Endothelial cell (in vitro differentiated cells): ENCODE results near the gene CHIC2. TPM values are rescaled to one million over a fixed set of nuclear protein-coding genes. Genes with fewer than 3 reads are reported as not detected.

ENCODE experiments used
- DNase-seq: peaks from one replicate; pipeline ENCODE4 v3.0.0; 2021; ENCODE audit warnings: low spot score
- H3K27ac Mint-ChIP-seq: one replicate; pipeline ENCODE4 v1.8.0; 2021; ENCODE audit warnings: mixed read lengths, inconsistent platforms; ENCODE audit not compliant: unreplicated experiment
- H3K27me3 Mint-ChIP-seq: one replicate; pipeline ENCODE4 v1.8.0; 2021; ENCODE audit warnings: mild to moderate bottlenecking, moderate library complexity, mixed read lengths, inconsistent platforms; ENCODE audit not compliant: unreplicated experiment
- H3K36me3 Mint-ChIP-seq: one replicate; pipeline ENCODE4 v1.8.0; 2021; ENCODE audit warnings: mild to moderate bottlenecking, low read depth, mixed read lengths, inconsistent platforms; ENCODE audit not compliant: unreplicated experiment
- H3K4me1 Mint-ChIP-seq: one replicate; pipeline ENCODE4 v1.8.0; 2021; ENCODE audit warnings: mild to moderate bottlenecking, mixed read lengths, inconsistent platforms; ENCODE audit not compliant: unreplicated experiment
- H3K4me3 Mint-ChIP-seq: one replicate; pipeline ENCODE4 v1.8.0; 2021; ENCODE audit warnings: mild to moderate bottlenecking, mixed read lengths, inconsistent platforms; ENCODE audit not compliant: unreplicated experiment
- H3K9me3 Mint-ChIP-seq: one replicate; pipeline ENCODE4 v1.8.0; 2021; ENCODE audit warnings: mixed read lengths, inconsistent platforms; ENCODE audit not compliant: unreplicated experiment
- total RNA-seq: library from RNA; stranded (reverse); fragmentation: NEBNext Ultra II Directional; extraction: Animal tissue kit (Norgen Biotek cat#: 25700); gene quantifications from one replicate; pipeline ENCODE4 v1.2.1, GENCODE V29; 2021; ENCODE audit not compliant: unreplicated experiment
- TF ChIP-seq, protein P1 (sequence below): fragments of 200-600 bp; sonication (generic); IDR thresholded peaks from one replicate; pipeline ENCODE4 v1.5.0; 2021; ENCODE audit warnings: antibody characterized with exemption; ENCODE audit not compliant: unreplicated experiment

The CHIC2 gene
- total RNA-seq, 1 donor from 2014 or later, result 33.1 TPM

GRCh38 chr4:54095110-54095825 is 30.9 kb upstream of the CHIC2 start:
- Mint-ChIP-seq H3K36me3 (peaks cover 4% of the 10 kb centered on the region), H3K27me3 (peaks cover 43% of the 10 kb centered on the region), H3K4me3 (no peak overlapping the region), H3K9me3 (no peaks in the 10 kb centered on the region), H3K4me1 (peaks cover 51% of the 10 kb centered on the region), H3K27ac (no peak overlapping the region)
- TF ChIP-seq, protein P1, sequence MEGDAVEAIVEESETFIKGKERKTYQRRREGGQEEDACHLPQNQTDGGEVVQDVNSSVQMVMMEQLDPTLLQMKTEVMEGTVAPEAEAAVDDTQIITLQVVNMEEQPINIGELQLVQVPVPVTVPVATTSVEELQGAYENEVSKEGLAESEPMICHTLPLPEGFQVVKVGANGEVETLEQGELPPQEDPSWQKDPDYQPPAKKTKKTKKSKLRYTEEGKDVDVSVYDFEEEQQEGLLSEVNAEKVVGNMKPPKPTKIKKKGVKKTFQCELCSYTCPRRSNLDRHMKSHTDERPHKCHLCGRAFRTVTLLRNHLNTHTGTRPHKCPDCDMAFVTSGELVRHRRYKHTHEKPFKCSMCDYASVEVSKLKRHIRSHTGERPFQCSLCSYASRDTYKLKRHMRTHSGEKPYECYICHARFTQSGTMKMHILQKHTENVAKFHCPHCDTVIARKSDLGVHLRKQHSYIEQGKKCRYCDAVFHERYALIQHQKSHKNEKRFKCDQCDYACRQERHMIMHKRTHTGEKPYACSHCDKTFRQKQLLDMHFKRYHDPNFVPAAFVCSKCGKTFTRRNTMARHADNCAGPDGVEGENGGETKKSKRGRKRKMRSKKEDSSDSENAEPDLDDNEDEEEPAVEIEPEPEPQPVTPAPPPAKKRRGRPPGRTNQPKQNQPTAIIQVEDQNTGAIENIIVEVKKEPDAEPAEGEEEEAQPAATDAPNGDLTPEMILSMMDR, result no peak
- no peak for DNase-seq

DNA sequence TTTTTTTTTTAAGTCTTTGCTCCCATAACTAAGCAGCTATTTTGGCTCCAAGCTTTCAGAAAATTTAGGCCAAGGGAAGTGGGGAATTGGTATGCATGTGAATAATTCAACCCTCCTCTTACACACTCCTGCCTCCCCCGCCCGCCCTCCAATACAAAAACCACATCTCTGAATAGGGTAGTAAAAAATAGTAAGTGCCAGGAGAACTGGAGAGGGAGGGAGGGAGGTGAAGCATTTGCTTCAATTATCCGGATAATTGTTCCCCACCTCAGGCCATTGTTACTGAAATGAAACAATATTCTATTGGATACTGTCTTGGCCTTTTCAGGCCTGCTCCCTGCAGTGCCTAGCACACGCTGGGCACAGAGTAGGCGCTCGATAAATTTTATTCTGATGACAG is 30.0 kb upstream of the CHIC2 start:
- peaks cover 49% of the 10 kb centered on the region for H3K4me1 Mint-ChIP-seq

DNA sequence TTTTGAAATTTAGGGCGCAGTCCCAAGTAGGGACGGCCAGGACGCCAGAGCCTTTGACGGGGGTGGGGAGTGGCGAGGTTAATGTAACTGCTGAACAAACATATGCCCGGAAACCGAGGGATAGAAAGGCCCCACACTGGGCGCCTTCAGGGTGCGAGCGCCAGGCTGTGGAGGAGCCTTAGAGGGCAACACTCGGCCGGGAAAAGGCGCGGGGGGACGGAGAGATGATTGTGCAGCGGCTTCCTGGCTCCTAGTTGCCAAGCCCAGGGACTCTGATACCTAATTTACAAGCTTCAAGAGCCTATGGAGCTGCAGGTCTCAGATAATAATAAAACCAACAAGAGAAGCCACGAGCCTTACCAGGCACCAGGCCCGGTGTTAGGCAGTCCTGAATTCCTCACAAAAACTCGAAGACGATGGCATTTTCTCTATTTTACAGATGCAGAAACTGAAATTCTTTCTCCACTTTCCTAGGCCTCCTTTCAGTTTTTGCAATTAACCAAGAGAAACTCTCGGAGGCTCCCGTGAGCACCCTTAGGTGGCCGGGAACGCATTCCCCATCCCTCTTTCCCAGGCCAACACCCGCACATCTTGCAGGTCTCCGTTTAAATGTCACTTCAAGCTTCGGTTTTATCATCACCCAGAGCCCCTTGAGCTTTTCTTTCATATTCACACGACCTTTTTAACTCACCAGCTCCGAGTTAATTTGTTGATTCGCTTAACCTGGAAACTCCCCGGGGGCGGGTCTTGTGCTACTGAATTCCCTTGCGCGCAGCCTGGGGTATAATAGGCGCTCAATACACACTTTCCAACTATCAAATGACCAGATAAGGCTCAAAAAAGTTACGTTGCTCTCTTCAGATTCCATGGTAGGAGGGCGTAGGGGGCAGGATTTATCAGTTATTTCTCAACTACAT is 29.2 kb upstream of the CHIC2 start:
- no peaks in the 10 kb centered on the region for H3K9me3 Mint-ChIP-seq
- peaks cover 4% of the 10 kb centered on the region for H3K36me3 Mint-ChIP-seq
- peaks cover 37% of the 10 kb centered on the region for H3K27me3 Mint-ChIP-seq
- TF ChIP-seq, protein P1, result no peak
- peaks cover 41% of the 10 kb centered on the region for H3K4me1 Mint-ChIP-seq
- no peak for DNase-seq
- H3K4me3 Mint-ChIP-seq, result peak overlapping the region; percentile 31
- no peak overlapping the region for H3K27ac Mint-ChIP-seq

More for the DNA sequence above, 30.0 kb upstream of the CHIC2 start:
- Mint-ChIP-seq H3K27me3 (peaks cover 43% of the 10 kb centered on the region), H3K9me3 (no peaks in the 10 kb centered on the region), H3K27ac (no peak overlapping the region), H3K4me3 (no peak overlapping the region), H3K36me3 (peaks cover 4% of the 10 kb centered on the region)
- DNase-seq, result no peak
- TF ChIP-seq, protein P1, result no peak

DNA sequence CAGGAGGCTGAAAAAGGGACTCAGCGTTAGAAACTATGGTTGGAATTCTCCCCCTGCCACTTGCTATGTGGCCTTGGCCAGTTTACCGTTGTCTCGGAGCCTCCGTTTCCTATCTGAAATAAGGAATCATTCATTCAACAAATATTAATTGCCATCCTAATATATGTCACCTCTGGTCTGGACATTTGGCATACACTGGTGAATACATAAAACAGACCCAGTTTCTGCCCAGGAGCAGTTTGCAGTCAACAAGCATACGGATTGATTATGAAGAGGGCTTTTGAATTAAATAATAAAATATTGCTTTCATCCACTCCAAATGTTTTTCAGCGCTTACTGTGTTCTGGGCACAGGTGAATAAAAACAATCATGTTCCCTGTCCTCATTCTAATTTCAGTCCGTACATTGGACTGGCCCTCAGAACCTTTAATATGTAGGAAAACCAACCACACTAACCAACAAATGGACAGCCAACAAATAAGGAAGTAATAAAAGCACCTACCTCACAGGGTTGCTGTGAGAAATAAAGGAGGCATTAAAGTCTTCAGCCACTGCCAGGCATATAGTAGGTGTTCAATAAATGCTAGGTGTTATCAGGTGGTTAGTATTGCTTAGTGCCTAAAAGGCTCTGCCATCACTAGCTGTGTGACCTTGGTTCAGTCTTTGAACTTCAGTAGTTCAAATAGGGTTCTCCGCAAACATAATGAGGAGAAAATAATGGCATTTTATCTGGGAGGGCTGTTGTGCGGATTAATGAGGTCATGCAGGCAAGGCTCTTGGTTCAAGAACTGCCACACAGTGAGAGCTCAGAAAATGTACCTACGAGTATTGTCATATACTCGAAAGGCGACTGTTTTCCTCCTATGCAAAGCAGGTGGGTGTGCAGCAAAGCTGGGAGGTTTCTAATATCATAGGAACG is 28.3 kb upstream of the CHIC2 start:
- Mint-ChIP-seq H3K27ac (no peak overlapping the region), H3K4me1 (peaks cover 41% of the 10 kb centered on the region), H3K27me3 (peaks cover 32% of the 10 kb centered on the region)

More for the DNA sequence above, 28.3 kb upstream of the CHIC2 start:
- TF ChIP-seq, protein P1, result no peak
- DNase-seq, result no peak
- H3K9me3 Mint-ChIP-seq, result no peaks in the 10 kb centered on the region
- peaks cover 4% of the 10 kb centered on the region for H3K36me3 Mint-ChIP-seq
- H3K4me3 Mint-ChIP-seq, result peak overlapping the region; percentile 38
